ENCODE measurements around the gene TALDO1. TPM values are rescaled to one million over a fixed set of nuclear protein-coding genes. Genes with fewer than 3 reads are reported as not detected.
A peak's percentile ranks its signal among the peaks of the same experiment; 100 is the strongest.

Gene TALDO1
- total and polyA plus RNA-seq, 4 donors, result 72.5 to 181 (median 128) TPM

- TF ChIP-seq REST (IDR thresholded peaks at IDR 0.05), result no peak
Observed at GRCh38 chr11:721247-721740, 26.0 kb upstream of the TALDO1 start (continued).

GRCh38 chr11:721741-722345, 25.4 kb upstream of the TALDO1 start:
- peaks cover 2 to 37% (median 20%) of the 10 kb centered on the region in 4 donors for H3K36me3 ChIP-seq (ENCODE audit: control insufficient read depth in 4 of 4, insufficient read depth in 3 of 4, low read depth in 1 of 4, low read length in 3 of 4)
- DNase-seq (ENCODE audit: low spot score), result no peak
- H3K4me1 ChIP-seq (ENCODE audit: control insufficient read depth in 4 of 4, insufficient read depth in 4 of 4, low read length in 3 of 4), result peaks cover 0 to 15% (median 5%) of the 10 kb centered on the region in 4 donors
- 51% methylated on average over 33 of the region's 33 CpGs for WGBS
- no peak overlapping the region for H3K27ac ChIP-seq (ENCODE audit: low read depth in 1 of 2, low read length in 2 of 2)
- no peak overlapping the region for H3K9ac ChIP-seq (ENCODE audit: low read depth in 1 of 2, low read length in 2 of 2)
- no peaks in the 10 kb centered on the region for H3K27me3 ChIP-seq (ENCODE audit: control insufficient read depth in 4 of 4, insufficient read depth in 4 of 4, low read length in 3 of 4)
- no peak for TF ChIP-seq ZBTB33 (IDR thresholded peaks at IDR 0.05)
- peak in 1 of 2 donors; percentile 16 for TF ChIP-seq HNF4A (conservative IDR thresholded peaks at IDR 0.05)
- TF ChIP-seq NR2F2 (IDR thresholded peaks at IDR 0.05), result no peak
- H3K4me3 ChIP-seq (ENCODE audit: low read depth in 1 of 3, low read length in 3 of 3), result no peak overlapping the region
- H3K9me3 ChIP-seq (ENCODE audit: control insufficient read depth in 4 of 4, low read length in 3 of 4), result no peaks in the 10 kb centered on the region

GRCh38 chr11:722346-722811, 24.9 kb upstream of the TALDO1 start:
- TF ChIP-seq RXRA (IDR thresholded peaks at IDR 0.05) (no peak), GABPA (IDR thresholded peaks at IDR 0.05 in 1 of 2, conservative IDR thresholded peaks at IDR 0.05 in 1 of 2) (no peak), TAF1 (conservative IDR thresholded peaks at IDR 0.05) (no peak), ATF3 (IDR thresholded peaks at IDR 0.05) (no peak), CTCF (IDR thresholded peaks at IDR 0.05; ENCODE audit: low read depth, low read length, missing input control) (no peak), ZBTB33 (IDR thresholded peaks at IDR 0.05) (no peak)

More at GRCh38 chr11:722346-722811, 24.9 kb upstream of the TALDO1 start:
- DNase-seq (ENCODE audit: low spot score), result no peak
- H3K4me3 ChIP-seq (ENCODE audit: low read depth in 1 of 3, low read length in 3 of 3), result no peak overlapping the region
- H3K36me3 ChIP-seq (ENCODE audit: control insufficient read depth in 4 of 4, insufficient read depth in 3 of 4, low read depth in 1 of 4, low read length in 3 of 4), result peaks cover 2 to 36% (median 20%) of the 10 kb centered on the region in 4 donors
- H3K9me3 ChIP-seq (ENCODE audit: control insufficient read depth in 4 of 4, low read length in 3 of 4), result no peaks in the 10 kb centered on the region
- H3K27me3 ChIP-seq (ENCODE audit: control insufficient read depth in 4 of 4, insufficient read depth in 4 of 4, low read length in 3 of 4), result no peaks in the 10 kb centered on the region
- no peak overlapping the region for H3K27ac ChIP-seq (ENCODE audit: low read depth in 1 of 2, low read length in 2 of 2)
- H3K4me1 ChIP-seq (ENCODE audit: control insufficient read depth in 4 of 4, insufficient read depth in 4 of 4, low read length in 3 of 4), result peaks cover 0 to 15% (median 5%) of the 10 kb centered on the region in 4 donors
- 82% methylated on average over 20 of the region's 20 CpGs for WGBS
- no peak overlapping the region for H3K9ac ChIP-seq (ENCODE audit: low read depth in 1 of 2, low read length in 2 of 2)
